ENCODE measurements around the gene C11orf87.

C11orf87 gene

GRCh38 chr11:109421981-109422869 lies at the start of gene C11orf87:
Gene C11orf87, plus strand, starts transcription at chr11:109422190. Its CDS starts 1,444 bp downstream, at chr11:109423634.
- DNase-seq (ENCODE audit: low spot score) = peak; percentile 33

GRCh38 chr11:109374032-109374431 lies 48.0 kb upstream of the C11orf87 start:
- no peak for DNase-seq (ENCODE audit: low spot score)

- no peak for DNase-seq (ENCODE audit: low spot score)
Observed at GRCh38 chr11:109374441-109374840, 47.5 kb upstream of the C11orf87 start.

- DNase-seq (ENCODE audit: low spot score) = no peak
Observed at GRCh38 chr11:109377039-109377742, 44.8 kb upstream of the C11orf87 start.

- DNase-seq (ENCODE audit: low spot score) = no peak
Observed at GRCh38 chr11:109378034-109378433, 44.0 kb upstream of the C11orf87 start.

- peak; percentile 12 for DNase-seq (ENCODE audit: low spot score)
Observed at GRCh38 chr11:109383306-109383705, 38.7 kb upstream of the C11orf87 start.

GRCh38 chr11:109384873-109385272 lies 37.1 kb upstream of the C11orf87 start:
- no peak for DNase-seq (ENCODE audit: low spot score)

GRCh38 chr11:109388982-109389381 lies 33.0 kb upstream of the C11orf87 start:
- DNase-seq (ENCODE audit: low spot score) = no peak

GRCh38 chr11:109390752-109391151 lies 31.2 kb upstream of the C11orf87 start:
- no peak for DNase-seq (ENCODE audit: low spot score)

GRCh38 chr11:109401545-109401944 lies 20.4 kb upstream of the C11orf87 start:
- DNase-seq (ENCODE audit: low spot score) = no peak

- DNase-seq (ENCODE audit: low spot score) = no peak
Observed at GRCh38 chr11:109405671-109406070, 16.3 kb upstream of the C11orf87 start.

- no peak for DNase-seq (ENCODE audit: low spot score)
Observed at GRCh38 chr11:109416601-109417000, 5.4 kb upstream of the C11orf87 start.

- peak; percentile 36 for DNase-seq (ENCODE audit: low spot score)
Observed at GRCh38 chr11:109422870-109423465, 978 bp downstream of the C11orf87 start.

- DNase-seq (ENCODE audit: low spot score) = no peak
Observed at GRCh38 chr11:109423466-109424190, 1.6 kb downstream of the C11orf87 start.

- DNase-seq (ENCODE audit: low spot score) = no peak
Observed at GRCh38 chr11:109424901-109425300, 2.9 kb downstream of the C11orf87 start.

GRCh38 chr11:109425554-109425953 lies 3.6 kb downstream of the C11orf87 start:
- no peak for DNase-seq (ENCODE audit: low spot score)

GRCh38 chr11:109426442-109427240 lies 4.7 kb downstream of the C11orf87 start:
- DNase-seq (ENCODE audit: low spot score) = peak; percentile 6

GRCh38 chr11:109432105-109432504 lies 10.1 kb downstream of the C11orf87 start:
- no peak for DNase-seq (ENCODE audit: low spot score)

- DNase-seq (ENCODE audit: low spot score) = no peak
Observed at GRCh38 chr11:109433753-109434256, 11.8 kb downstream of the C11orf87 start.

GRCh38 chr11:109435121-109435742 lies 13.2 kb downstream of the C11orf87 start:
- peak; percentile 93 for DNase-seq (ENCODE audit: low spot score)

Measured in cerebellar cortex (tissue), 1 donor.